Skeletal muscle tissue (tissue), 4 donors: ENCODE data around the gene SNX12. TPM values are rescaled to one million over a fixed set of nuclear protein-coding genes. Genes with fewer than 3 reads are reported as not detected.
A peak's percentile ranks its signal among the peaks of the same experiment; 100 is the strongest.

Experiments
- H3K27ac ChIP-seq: one replicate; pipeline ENCODE4 v1.7.0; 2013; ENCODE audit warnings: mild to moderate bottlenecking, low read depth, low read length, inconsistent platforms
- H3K27me3 ChIP-seq, 3 donors: one replicate each; pipeline ENCODE4 v1.7.0; 2013; ENCODE audit warnings: low read length in 3 of 3; ENCODE audit not compliant: control insufficient read depth in 3 of 3, insufficient read depth in 3 of 3
- H3K36me3 ChIP-seq, 3 donors: one replicate each; pipeline ENCODE4 v1.7.0; 2013; ENCODE audit warnings: low read length in 3 of 3; ENCODE audit not compliant: control insufficient read depth in 3 of 3, insufficient read depth in 3 of 3
- H3K4me1 ChIP-seq, 3 donors: one replicate each; pipeline ENCODE4 v1.7.0; 2013; ENCODE audit warnings: low read length in 3 of 3, mild to moderate bottlenecking in 3 of 3; ENCODE audit not compliant: control insufficient read depth in 3 of 3, insufficient read depth in 3 of 3
- H3K4me3 ChIP-seq, 3 donors: one replicate each; pipeline ENCODE4 v1.7.0; 2013; ENCODE audit warnings: low read length in 3 of 3
- H3K9ac ChIP-seq, 3 donors: one replicate each; pipeline ENCODE4 v1.7.0; 2013; ENCODE audit warnings: low read length in 3 of 3, mild to moderate bottlenecking in 3 of 3, moderate library complexity in 2 of 3, low read depth in 1 of 3
- H3K9me3 ChIP-seq, 3 donors: one replicate each; pipeline ENCODE4 v1.7.0; 2013; ENCODE audit warnings: low read length in 3 of 3; ENCODE audit not compliant: control insufficient read depth in 3 of 3
- total RNA-seq: library from RNA; depleted of rRNA; stranded (reverse); fragments of >200 nt; gene quantifications from one replicate; pipeline ENCODE4 v1.2.3, GENCODE V29; 2014
- donor health status: Osteomylitis.

SNX12 gene
- total RNA-seq, 1 donor from 2014 or later, result 37.6 TPM

DNA sequence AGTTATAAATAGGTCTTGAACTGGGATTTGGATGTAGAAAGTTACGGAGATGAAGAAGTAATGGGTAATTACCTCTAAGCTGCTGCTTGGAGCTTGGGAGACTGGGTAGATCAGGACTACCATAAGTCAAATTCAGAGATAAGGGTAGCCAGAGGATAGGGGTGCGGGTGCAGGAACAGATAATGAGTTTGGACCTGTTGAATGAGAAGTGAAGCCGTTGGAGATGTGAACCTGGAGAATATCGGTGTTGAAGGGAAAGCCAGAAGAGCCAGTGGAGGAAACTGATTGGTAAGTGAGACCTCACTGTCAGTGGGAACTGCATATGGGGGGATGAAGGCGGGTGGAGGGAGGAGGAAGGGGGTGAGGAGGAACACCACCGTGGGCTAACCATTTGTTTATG is 26.9 kb upstream of the SNX12 start:
- no peaks in the 10 kb centered on the region for H3K36me3 ChIP-seq
- peak overlapping the region; percentile 73 to 77 (median 73) for H3K4me3 ChIP-seq
- H3K4me1 ChIP-seq, result peaks cover 9 to 12% (median 10%) of the 10 kb centered on the region in 3 donors
- H3K27me3 ChIP-seq, result no peaks in the 10 kb centered on the region
- peak overlapping the region in 2 of 3 donors; percentile 69 to 70 for H3K9ac ChIP-seq
- H3K27ac ChIP-seq, result no peak overlapping the region
- H3K9me3 ChIP-seq, result no peaks in the 10 kb centered on the region

GRCh38 chrX:71091263-71091662 is 23.1 kb upstream of the SNX12 start:
- Histone ChIP-seq H3K27ac (no peak overlapping the region), H3K27me3 (no peaks in the 10 kb centered on the region), H3K9ac (no peak overlapping the region), H3K9me3 (no peaks in the 10 kb centered on the region), H3K36me3 (no peaks in the 10 kb centered on the region), H3K4me1 (peaks cover 0 to 6% (median 3%) of the 10 kb centered on the region in 3 donors), H3K4me3 (no peak overlapping the region)

DNA sequence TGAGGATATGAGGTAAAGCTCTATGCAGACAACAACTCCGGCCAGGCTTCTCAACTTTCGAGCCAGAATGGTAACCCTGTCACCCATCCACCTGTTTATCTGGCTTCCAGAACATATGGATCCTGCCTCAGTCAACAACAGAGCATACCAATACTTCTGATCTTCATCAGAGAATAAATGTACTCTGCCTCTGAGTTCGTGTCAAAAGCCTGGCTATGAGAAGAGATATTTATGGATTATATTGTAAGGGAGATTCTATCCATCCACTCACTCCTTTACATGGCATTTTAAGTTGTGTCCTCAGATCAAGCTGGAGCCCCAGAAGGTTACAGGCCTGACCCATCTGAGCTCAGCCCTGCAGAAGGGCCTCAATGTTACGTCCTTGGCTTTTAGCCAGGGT is 17.8 kb upstream of the SNX12 start:
- Histone ChIP-seq H3K9me3 (no peaks in the 10 kb centered on the region), H3K27ac (no peak overlapping the region), H3K36me3 (no peaks in the 10 kb centered on the region), H3K27me3 (no peaks in the 10 kb centered on the region), H3K4me3 (no peak overlapping the region), H3K9ac (no peak overlapping the region), H3K4me1 (no peaks in the 10 kb centered on the region)

GRCh38 chrX:71082822-71083221 is 14.7 kb upstream of the SNX12 start:
- Histone ChIP-seq H3K36me3 (no peaks in the 10 kb centered on the region), H3K4me1 (no peaks in the 10 kb centered on the region), H3K9me3 (no peaks in the 10 kb centered on the region), H3K9ac (no peak overlapping the region), H3K27me3 (no peaks in the 10 kb centered on the region), H3K27ac (no peak overlapping the region), H3K4me3 (no peak overlapping the region)

DNA sequence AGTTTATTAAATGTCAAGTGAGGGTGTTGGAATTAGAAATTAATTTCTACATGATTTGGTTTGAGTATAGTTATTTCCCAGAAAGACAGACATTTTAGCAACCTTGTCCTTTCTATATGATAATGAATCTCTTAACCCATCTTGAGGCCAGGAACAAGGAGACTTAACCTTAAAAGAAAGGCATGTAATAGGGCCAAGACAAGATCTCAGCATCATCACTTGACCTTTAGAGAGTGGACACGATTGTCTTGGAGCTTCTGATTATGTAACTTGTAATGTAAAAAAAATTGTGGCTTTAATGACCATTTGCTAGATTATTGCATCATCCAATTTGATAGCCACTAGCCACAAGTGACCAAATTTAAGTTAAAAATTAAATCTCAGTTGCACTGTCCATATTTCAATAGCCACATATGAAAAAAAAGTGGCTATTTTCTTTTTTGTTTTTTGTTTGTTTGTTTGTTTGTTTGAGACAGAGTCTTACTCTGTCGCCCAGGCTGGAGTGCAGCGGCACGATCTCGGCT is 14.1 kb upstream of the SNX12 start:
- H3K36me3 ChIP-seq, result no peaks in the 10 kb centered on the region
- H3K4me1 ChIP-seq, result no peaks in the 10 kb centered on the region
- H3K4me3 ChIP-seq, result no peak overlapping the region
- no peaks in the 10 kb centered on the region for H3K27me3 ChIP-seq
- no peaks in the 10 kb centered on the region for H3K9me3 ChIP-seq
- no peak overlapping the region for H3K9ac ChIP-seq
- H3K27ac ChIP-seq, result no peak overlapping the region

DNA sequence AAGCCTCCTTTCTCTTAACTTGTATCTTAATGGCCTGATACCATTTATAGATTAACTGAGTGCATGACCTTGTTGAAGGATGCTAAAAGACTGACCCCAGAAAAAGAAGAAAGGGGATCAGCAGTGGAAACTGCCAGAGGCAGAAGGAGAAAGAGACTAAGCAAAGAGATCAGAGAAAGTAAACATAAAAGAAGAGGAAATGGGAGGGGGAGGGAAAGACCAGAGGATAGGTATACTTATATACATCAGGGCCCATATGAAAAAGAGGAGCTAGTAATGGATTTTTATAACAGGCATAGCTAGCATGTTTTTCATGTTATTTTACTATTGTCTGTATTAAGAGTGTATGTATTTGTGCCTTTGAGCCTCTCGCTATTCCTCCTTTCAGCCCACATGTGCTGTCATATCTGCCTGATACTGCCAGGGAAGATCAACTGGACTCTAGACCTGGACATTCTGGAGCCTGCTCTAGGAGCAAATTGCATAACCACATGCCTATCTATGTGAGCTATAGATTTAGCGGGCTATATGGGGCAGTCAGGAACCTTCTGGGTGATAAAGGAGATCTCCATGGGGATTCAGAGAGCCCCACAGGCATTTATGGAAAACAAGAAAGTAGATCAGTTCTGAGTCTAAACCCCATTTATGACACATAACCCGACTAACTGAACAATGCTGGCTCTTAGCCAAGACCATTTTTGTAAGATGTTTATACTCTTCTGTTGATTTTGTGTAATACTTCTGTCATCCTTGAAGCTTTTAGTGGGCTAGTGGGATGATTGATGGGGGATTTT is 13.4 kb upstream of the SNX12 start:
- H3K9me3 ChIP-seq, result no peaks in the 10 kb centered on the region
- H3K27ac ChIP-seq, result no peak overlapping the region
- no peaks in the 10 kb centered on the region for H3K27me3 ChIP-seq
- H3K9ac ChIP-seq, result no peak overlapping the region
- no peaks in the 10 kb centered on the region for H3K36me3 ChIP-seq
- H3K4me3 ChIP-seq, result no peak overlapping the region
- H3K4me1 ChIP-seq, result no peaks in the 10 kb centered on the region

- peaks cover 0 to 6% (median 0%) of the 10 kb centered on the region in 3 donors for H3K27me3 ChIP-seq
- no peak overlapping the region for H3K9ac ChIP-seq
- H3K36me3 ChIP-seq, result no peaks in the 10 kb centered on the region
- H3K27ac ChIP-seq, result no peak overlapping the region
- no peak overlapping the region for H3K4me3 ChIP-seq
- H3K4me1 ChIP-seq, result peaks cover 4 to 10% (median 5%) of the 10 kb centered on the region in 3 donors
- H3K9me3 ChIP-seq, result no peaks in the 10 kb centered on the region
These were observed 2.4 kb upstream of the SNX12 start for GRCh38 chrX:71070531-71070930.

DNA sequence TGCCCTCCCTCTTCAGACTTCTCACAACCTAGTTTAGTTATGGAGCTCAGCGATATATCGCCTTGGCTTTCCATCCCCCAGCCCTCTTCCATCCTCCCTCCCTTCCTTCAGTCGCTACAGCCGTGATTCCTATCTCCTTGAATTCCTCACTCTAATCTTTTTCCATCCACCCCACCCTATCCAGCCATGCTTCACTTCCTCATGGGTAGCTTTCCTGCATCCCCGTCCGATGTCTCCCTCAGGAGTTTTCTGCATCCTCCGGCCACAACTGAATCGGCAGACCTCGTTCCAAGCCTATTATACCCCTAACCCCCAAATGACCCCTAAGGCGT is 456 bp downstream of the SNX12 start:
- no peaks in the 10 kb centered on the region for H3K9me3 ChIP-seq
- peak overlapping the region; percentile 77 to 85 (median 81) for H3K9ac ChIP-seq
- H3K4me3 ChIP-seq, result peak overlapping the region; percentile 81 to 82 (median 82)
- H3K4me1 ChIP-seq, result peaks cover 4 to 10% (median 5%) of the 10 kb centered on the region in 3 donors
- no peaks in the 10 kb centered on the region for H3K27me3 ChIP-seq
- no peaks in the 10 kb centered on the region for H3K36me3 ChIP-seq
- peak overlapping the region; percentile 82 for H3K27ac ChIP-seq

DNA sequence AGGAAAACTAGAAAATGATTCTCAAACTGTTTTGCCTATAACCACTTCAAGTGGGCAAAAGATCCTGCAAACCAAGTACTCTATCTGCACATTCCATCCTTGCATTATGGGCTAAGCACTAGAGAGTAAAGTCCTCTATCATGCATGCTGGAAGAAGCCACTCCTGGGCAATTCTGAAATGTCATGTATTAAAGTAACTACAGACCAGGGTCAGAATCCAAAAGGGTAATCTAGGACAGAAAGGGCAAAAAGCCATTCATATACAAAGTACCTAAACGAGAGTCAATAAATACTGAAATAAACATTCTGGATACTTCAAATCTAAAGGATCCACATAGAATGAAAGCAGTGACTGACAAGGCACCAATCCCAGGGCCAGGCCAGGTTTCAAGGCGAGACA is 1.0 kb downstream of the SNX12 start:
- peak overlapping the region; percentile 77 to 85 (median 81) for H3K9ac ChIP-seq
- no peaks in the 10 kb centered on the region for H3K27me3 ChIP-seq
- no peaks in the 10 kb centered on the region for H3K9me3 ChIP-seq
- peak overlapping the region; percentile 82 for H3K27ac ChIP-seq
- H3K36me3 ChIP-seq, result no peaks in the 10 kb centered on the region
- peaks cover 4 to 10% (median 5%) of the 10 kb centered on the region in 3 donors for H3K4me1 ChIP-seq
- peak overlapping the region; percentile 81 to 82 (median 82) for H3K4me3 ChIP-seq

DNA sequence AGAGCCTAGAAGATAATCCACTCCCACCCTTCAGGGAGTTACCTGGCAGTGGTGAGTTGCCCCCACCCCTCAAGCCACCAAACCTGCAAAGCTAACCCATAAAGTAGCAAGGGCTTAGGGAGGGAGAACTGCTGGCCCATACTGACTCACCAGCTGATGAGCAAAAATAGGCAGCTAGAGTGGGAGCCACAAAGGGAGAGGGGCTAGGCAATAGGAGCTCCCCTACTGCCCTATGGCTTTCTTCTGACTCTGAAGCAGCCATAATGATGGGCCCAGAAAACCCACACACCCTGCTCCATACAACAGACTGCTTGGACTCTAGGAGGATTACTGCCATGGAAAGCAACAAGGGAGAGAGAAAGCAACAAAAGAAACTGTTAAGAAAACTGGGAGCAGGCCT is 8.0 kb downstream of the SNX12 start:
- no peak overlapping the region for H3K9ac ChIP-seq
- H3K27ac ChIP-seq, result no peak overlapping the region
- H3K9me3 ChIP-seq, result no peaks in the 10 kb centered on the region
- no peaks in the 10 kb centered on the region for H3K4me1 ChIP-seq
- no peak overlapping the region for H3K4me3 ChIP-seq
- peaks cover 5 to 21% (median 13%) of the 10 kb centered on the region in 3 donors for H3K36me3 ChIP-seq
- H3K27me3 ChIP-seq, result no peaks in the 10 kb centered on the region
